NB4 (cell line): ENCODE data around the gene GLRA2.

Experiments
- POLR2A ChIP-seq: IDR thresholded peaks from 2 replicates; pipeline ENCODE4 v1.6.1; 2011; ENCODE audit warnings: mild to moderate bottlenecking; ENCODE audit not compliant: insufficient read length; ENCODE audit errors: extremely low read depth
- TF ChIP-seq, protein P1 (sequence below): IDR thresholded peaks from one replicate; pipeline ENCODE4 v1.5.1; 2012; ENCODE audit warnings: low read depth, low read length
- TF ChIP-seq, protein P2 (sequence below): IDR thresholded peaks from 2 replicates; pipeline ENCODE4 v1.6.1; 2011; ENCODE audit warnings: low read depth, low read length

DNA sequence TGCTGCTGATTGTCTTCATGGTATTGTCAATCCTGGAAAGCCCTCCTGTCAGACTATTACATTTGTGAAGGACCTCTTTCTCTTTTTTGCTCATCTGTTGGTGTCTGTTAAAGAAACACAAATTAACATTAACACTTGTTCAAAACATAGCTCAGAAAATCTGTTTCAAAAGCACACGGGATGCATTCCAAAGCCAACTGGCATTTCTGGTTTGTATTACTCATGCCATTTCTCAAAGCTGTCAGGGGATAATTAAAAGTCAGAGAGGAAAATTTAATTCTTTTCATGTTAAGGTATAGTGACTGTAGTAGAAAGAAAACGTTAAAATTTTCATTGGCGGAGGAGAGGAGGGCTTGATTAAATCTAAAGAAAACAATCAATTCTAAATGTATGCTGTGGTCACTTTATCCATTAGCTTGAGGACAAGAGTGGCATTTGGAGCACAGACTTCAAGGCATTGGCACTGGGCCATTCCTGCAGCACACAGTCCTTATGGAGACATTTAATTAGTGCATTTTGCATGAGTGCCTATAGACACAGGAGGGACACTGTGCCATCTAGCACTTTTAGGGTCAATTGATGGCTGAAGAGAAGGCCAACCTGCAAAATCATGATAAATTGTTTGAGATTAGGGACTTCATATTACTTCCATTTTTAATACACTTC lies 21.2 kb upstream of the GLRA2 start:
- TF ChIP-seq, protein P1, sequence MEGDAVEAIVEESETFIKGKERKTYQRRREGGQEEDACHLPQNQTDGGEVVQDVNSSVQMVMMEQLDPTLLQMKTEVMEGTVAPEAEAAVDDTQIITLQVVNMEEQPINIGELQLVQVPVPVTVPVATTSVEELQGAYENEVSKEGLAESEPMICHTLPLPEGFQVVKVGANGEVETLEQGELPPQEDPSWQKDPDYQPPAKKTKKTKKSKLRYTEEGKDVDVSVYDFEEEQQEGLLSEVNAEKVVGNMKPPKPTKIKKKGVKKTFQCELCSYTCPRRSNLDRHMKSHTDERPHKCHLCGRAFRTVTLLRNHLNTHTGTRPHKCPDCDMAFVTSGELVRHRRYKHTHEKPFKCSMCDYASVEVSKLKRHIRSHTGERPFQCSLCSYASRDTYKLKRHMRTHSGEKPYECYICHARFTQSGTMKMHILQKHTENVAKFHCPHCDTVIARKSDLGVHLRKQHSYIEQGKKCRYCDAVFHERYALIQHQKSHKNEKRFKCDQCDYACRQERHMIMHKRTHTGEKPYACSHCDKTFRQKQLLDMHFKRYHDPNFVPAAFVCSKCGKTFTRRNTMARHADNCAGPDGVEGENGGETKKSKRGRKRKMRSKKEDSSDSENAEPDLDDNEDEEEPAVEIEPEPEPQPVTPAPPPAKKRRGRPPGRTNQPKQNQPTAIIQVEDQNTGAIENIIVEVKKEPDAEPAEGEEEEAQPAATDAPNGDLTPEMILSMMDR: no peak
- no peak for TF ChIP-seq POLR2A
- TF ChIP-seq, protein P2, sequence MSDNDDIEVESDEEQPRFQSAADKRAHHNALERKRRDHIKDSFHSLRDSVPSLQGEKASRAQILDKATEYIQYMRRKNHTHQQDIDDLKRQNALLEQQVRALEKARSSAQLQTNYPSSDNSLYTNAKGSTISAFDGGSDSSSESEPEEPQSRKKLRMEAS: no peak
